HG03342 (cell line): ENCODE data around the gene CACNA1A.

Source experiments
- ATAC-seq: cut with Tn5 transposase; IDR thresholded peaks from one replicate; pipeline ENCODE4 v1.9.1; 2021; ENCODE audit warnings: mild to moderate bottlenecking, moderate library complexity; ENCODE audit not compliant: unreplicated experiment

Gene CACNA1A

DNA sequence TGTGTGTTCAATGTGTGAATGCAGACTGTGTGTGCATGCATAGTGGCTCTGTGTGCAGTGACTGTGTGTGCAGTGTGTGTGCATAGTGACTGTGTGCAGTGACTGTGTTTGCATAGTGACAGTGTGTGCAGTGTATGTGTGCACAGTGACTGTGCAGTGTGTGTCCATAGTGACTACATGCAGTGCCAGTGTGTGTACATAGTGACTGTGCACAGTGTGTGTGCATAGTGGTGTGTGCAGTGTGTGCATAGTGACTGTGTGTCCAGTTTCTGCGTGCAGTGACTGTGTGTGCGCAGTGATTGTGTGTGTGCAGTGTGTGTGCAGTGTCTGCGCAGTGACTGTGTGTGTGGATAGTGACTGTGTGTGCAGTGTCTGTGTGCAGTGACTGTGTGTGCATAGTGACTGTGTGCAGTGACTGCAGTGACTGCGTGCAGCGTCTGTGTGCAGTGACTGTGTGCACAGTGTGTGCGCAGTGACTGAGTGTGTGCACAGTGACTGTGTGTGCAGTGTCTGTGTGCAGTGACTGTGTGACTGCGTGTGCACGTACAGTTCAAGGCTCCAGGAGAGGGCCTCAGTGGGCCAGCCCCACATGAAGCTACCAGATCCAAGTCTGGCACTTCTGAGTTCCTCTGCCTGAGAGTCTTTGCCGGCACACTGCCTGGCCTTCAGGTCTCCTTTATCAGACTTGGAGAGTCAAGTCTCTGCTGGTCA is 265.8 kb downstream of the CACNA1A start:
- no peak for ATAC-seq

DNA sequence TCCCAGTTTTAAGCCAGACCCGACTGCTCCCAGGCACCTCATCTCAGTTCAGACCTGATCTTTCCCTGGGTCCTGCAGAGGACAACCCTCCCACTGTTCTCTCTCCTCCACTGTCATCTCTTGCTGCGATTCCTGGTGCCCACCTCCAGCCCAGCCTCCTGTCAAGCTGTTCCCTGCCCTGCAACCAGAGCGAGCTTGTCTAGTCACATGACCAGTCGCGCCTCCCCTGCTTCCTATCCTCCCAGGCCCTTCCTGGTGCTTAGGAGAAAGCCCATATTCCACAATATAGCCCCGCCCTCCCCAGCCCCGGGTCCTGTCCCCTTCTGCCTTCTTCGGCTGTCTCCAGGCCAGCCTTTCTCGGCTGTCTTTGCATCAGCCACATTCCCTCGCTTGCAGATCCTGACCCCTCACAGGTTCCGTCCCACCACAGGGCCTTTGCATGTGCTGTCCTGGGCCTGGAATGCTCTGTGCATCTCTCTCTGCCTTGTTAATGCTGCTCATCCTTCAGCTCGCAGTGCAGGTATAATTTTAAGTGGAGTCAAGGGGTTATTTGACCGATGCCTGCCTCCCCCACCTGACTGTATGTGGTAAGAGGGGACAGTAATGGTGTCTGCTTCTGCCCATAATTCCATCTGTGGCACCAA is 267.3 kb downstream of the CACNA1A start:
- ATAC-seq: no peak

DNA sequence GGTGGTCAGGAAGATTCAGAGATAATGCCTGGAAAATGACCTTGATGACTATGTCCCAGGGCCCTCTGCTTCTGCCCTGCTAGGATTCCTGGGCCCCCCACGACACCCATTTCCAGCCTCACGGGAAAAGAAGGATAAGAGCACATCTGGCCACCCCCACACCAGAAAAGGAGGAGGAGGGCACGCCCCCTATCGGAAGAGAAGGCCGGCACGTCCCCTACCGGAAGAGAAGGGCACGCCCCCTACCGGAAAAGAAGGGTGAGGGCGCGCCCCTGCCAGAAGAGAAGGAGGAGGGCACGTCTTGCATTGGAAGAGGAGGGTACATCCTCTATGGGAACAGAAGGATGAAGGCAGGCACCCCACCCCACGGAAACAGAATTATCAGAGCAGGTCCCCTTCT is 271.8 kb downstream of the CACNA1A start:
- no peak for ATAC-seq

DNA sequence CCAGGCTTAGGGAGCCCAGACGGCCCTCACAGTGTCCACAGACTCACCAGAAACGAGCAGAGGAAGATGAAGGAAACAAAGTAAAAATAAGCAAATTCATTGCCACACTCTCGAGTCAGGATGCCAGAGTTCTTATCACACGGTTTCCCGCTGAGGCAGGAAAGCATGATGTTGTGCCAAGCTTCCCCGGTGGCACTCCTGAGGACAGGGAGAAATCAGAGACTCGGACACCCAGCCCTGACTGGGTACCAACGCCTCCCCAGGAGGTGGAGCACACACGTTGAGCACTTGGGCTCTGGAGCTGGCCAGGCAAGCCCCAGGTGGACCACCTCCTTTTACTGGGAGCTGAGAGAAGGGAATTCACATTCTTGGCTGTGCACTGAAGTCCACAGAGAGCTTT is 274.6 kb downstream of the CACNA1A start:
- ATAC-seq: no peak

DNA sequence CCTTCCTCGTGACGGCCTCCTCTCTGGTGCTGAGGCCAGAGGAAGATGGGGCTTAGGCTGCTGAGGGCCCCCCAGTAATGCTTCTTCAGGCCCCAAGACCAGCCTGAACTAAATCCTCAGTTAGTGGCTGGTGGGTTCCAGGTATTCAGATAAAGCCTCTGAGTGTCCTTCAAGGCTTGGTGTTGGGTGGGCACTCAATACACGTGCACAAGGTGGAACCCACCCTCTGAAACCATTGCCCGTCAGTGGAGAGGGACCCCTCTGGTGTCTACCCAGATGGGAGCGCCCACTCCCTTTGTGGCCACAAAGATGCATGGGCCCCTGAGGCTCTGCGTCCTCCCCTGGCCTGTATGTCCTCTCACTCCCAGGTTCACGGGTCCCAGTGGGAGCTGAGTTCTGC is 277.0 kb downstream of the CACNA1A start:
- ATAC-seq: no peak

DNA sequence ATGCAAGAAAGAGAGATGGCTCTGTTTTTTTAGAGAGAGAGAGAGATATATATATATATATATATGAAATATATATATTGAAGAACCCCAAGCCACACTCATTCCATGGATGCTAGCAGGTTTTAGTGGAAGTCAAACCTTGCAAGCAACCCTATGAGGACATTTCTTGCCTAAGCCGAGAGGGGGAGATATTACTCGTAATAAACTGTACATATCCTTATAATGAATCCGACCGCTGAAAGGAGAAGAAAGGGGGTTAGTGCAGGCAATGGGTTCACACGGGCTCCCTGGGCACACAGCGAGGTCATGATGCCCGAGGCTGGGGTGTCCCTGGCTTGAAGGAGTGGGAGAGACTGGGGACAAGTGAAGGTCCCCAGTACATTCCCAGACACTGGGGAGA is 277.7 kb downstream of the CACNA1A start:
- ATAC-seq: no peak

DNA sequence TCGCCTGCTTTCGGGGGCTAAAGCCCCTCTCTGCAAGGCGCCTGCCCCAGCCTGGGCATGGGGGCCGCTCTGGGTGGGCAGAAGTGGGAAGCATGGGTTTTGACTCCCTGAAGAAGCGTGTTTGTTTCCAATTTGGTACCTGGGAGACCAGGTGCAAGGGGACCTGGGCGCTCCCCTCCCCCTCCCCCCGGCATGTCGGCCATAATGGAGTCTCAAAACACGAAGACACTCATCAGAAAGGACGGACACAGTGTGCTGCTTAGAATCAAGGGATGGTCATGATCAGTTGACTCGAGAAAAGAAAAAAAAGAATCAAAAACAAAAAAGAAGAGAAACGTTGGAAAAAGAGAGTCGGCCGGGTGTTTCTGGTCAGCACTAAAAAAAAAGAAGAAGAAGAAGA is 279.3 kb downstream of the CACNA1A start:
- ATAC-seq: no peak

DNA sequence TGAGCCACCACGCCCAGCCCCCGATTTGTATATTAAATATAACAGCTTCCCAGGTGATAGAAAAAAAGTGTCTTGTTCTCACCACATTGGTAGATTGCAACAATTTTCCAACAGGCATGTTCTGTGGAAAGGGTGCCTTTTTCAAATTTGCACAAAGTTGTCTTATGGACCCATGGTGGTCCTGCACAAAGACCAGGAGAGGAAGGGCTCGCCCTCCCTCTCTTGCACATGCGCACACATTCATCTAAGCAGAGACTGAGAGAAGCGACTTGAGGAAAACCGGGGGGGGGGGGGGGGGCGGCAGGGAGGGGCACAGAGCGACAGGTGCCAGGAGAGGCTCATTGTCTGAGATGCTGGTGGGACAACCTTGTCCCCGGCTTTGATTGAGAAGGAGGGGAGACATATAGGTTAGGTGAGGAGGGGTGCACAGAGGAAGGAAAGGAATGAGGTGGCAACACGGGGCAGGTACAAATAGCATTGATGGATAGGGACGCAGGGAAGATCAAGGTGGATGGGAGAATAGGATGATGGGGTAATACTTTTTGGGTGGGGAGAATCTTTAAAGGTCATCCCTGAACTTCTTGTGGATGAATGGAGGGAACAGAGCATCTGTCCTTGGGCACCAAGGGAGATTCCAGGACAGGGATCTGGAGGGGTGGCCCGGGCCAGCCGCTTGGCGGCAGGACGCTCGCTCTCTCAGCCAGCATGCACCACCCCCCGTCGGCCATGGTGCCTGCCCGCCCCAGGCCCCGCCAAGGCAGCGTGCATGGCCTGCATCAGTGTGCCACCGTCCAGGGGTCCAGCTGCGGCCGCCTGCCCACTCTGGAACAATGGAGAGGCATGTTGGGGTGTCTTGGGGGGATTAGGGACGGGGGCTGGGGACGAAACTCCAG is 280.1 kb downstream of the CACNA1A start:
- no peak for ATAC-seq

DNA sequence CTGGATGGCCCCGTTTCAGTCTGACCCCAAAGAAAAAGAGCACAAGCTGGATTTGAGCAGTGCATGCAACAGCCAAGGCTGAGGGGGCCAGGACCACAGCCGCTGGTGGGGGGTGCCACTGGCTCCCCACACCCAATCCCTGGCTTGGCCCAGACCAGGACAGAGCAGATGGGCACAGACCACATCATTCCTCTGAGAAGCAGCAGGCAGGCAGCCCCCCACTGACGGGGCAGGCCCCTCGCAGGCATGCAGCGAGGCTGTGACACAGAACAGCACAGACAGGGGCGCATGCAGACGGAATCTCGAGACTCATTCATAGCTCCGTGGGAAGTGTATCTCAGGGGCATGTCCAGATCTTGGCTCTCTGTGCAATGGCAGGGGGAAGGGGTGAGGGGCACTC is 281.2 kb downstream of the CACNA1A start:
- ATAC-seq: no peak

DNA sequence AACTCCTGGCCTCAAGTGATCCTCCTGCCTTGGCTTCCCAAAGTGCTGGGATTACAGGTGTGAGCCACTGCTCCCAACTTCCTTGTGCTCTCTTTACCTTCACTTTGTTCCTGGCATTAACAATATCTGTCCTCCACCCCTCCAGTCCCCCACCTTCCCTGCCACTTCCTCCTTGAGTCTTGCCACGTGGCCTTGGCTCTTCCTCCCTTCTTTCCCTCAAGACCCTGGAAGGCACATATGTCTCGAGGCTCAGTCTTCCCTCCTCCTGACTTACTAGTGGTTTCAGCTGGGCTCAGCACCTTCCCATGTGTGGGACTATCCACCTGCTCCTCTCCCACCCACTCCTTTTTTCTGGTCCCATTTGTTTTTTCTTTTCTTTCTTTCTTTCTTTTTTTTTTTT is 285.4 kb downstream of the CACNA1A start:
- ATAC-seq: no peak

DNA sequence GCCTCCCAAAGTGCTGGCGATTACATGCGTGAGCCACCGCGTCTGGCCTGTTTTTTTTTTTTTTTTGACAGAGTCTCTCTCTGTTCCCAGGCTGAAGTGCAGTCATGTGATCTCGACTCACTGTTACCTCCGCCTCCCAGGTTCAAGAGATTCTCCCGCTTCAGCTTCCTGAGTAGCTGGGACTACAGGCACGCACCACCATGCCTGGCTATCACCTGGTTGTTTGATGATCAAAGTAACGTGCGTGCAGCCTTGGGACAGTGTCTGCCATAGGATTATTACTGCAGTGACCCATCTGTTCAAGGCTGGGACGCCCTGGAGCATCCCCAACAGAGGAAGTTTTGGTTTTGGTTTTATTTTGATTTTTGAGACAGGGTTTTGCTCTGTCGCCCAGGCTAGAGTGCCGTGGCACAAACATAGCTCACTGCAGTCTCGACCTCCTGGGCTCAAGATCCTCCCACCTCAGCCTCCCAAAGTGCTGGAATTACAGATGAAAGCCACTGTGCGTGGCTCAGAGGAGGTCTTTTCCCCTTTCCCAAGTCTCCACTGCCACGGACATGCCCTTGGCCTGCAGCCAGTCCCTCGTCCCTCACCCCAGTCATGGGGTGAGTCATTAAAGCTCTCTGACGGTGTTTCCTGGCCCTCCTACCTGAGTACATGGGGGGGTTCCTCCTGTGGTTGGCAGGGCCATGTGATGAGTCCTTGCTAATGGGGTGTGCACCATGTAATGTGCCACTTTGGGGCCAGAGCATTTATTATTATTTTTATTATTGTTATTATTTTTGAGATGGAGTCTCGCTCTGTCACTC is 290.5 kb downstream of the CACNA1A start:
- no peak for ATAC-seq

DNA sequence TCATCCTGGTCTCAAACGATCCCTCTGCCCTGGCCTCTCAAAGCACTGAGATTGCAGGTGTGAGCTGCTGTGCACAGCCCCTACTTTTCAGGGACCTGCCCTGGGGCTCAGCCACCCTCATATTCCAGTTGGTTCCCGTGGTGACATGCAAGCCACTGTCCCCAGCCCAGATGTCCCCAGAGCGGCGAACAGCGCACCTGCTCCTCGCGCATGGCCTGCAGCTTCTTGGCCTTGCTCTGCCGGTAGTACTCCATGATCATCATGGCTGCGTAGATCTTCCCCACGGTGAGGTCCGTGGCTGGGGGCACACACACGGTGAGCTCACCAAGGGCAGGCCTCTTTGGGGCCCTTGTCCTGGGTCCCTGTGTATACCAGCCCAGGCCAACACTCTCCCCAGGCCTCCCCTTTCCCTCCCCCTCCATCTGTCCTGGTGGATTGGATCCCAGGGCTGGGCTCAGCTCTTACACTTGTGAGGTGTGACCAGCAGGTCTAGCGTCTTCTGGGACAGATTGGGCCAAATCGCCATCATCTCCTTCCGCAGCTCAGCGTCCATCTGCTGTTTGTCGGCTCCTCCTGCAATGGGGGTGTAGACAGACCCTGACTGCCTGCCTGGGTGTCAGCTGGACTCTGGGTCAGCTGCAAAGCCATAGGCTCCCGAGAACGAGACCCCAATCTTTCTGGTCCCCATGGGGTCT is 292.1 kb downstream of the CACNA1A start:
- no peak for ATAC-seq

DNA sequence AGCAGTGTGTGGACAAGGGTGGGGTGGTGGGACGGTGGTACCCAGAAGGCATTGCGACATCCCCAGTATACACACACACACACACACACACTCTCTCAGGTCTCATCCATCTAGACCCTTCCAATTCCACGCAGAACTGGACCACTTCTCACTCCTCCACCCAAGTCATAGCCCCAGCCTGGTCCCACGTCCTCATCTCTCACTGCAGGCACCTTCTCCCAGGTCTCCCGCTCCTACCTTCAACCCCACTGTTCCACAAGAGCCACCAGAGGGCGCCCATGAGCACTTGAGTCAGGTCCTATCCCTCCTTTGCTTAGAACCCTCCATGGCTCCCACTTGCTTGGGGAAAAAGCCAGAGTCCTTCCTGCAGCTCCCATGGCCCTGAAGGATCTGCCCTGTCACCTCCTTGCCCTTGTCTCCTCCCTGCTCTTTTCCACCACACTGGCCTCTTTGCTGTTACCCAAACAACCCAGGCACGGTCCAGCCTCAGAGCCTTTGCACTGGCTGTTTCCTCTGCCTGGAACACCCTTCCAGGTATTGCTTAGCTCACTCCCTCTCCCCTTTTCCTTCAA is 293.4 kb downstream of the CACNA1A start:
- ATAC-seq: no peak

DNA sequence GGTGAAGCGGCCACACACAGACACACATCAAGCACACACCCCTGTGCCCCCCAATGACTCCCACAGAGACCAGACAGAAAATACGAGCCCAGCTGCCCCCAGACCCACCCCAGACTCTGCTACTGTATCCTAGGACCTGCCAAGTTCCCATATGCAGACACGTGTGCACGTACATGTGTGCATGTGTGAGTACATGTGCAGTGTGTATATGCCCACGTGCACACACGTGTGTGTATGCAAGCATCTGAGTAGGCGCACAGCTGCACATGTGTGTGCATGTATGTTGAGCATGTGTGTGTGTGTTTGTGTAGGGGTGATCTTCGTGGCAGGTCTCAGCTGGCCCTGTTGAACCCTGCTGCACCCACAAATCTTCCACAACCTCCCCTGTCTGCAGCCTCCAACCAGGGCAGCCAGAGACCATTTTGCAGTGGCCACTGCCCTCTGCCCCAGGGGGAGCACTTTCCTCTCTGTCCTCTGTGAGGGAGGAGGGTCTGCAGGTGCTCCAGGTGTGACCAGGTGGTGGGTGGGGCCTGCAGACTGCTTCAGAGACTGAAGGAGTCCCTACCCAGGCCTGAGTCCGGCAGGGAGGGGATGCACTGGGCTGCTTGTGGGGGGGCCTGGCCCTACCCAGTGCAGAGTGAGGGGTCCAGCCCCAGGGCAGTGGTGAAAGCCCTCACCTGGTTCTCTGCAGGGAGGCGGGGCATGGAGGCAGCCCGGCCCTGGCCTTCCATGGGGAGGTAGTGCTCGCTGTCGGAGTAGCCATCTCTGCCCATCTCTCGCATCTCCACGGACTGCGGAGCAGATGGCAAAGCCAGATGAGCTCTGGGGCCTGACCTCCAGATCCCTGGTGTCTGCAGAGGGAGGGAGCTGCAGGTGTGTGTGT is 294.6 kb downstream of the CACNA1A start:
- no peak for ATAC-seq

DNA sequence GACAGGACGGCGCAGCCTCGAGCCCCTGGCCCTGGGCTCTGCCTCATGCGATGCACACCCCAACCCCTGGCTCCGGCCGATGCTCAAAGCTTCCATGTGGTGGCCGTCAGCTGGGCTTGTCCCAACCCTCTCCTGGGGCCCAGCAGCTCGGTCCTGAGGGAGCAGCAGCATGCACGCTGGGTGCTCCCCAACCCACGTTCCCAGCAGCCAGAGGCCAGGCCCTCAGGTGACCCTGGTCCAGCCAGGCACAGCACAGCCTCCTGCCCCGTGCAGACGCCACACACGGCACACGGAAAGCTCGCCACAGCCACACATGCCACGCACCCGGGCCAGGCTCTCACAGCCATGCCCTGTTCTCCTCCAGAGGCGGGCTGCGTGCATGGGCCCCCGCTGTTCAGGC is 295.3 kb downstream of the CACNA1A start:
- no peak for ATAC-seq

DNA sequence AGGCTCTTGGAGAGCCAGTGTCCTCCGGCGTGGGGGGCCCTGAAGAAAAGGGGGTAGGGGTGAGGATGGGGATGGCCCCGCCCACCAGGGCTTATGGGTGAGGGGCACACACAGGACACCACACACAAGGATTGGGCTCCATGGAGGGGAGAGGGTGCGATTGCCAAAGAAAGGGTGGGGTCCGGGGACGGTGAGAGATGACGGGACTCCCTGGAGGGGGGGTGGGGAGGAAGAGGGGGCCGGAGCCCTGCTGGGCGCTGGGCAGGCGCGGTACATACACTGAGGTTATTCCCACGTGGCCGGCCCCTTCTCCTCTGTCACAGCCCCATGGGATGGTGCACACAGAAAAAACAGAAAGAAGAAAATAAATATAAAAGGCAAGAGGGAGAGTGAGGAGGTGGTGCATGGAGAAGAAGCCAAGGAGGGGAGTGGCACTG is 295.9 kb downstream of the CACNA1A start:
- ATAC-seq: no peak

DNA sequence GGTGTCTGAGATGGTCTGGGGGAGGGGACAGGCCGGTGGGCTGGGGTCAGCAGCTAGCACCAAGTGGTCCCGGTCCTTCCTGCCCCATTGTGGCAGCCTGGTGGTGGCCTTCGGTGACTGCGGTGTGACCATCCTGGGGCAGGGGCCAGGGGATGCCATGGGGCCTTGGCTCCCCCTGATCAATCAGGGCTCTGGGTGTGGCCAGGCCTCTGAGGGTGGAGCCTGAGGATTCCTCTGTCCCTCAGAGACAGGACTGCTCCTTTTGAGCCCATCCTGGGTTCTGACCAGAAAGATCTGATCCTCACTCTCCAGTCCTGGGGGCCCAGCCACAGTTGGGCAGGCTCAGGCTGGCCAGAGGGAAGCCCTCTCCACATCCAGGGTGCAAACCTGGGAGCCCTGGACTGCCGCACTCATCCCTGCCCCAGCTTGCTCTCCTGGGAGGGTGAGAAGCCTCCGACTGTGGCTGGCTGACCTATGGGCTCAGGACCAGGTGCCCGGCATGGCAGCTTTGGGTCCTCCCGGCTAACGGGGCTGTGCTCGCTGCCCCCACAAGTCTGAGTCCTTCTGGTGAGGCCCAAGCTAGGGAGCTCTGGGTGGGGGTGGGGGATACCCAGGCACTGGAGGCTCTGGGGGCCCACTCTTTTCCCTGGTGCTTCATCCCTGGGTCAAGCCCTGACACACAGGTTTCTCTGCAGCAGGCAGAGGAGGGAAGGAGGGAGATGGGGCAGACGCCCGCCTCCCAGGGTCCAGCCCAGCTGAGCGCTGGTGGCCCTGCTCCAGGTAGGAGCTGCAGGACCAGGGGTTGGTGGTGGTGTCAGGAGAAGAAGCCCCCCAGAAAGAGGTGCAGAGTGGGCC is 296.6 kb downstream of the CACNA1A start:
- ATAC-seq: no peak
